Peyer's patch (tissue), 4 donors: ENCODE data around the gene GIMAP6. TPM values are rescaled to one million over a fixed set of nuclear protein-coding genes. Genes with fewer than 3 reads are reported as not detected.
"Not testable (repeated sequence)": the region's sequence is repeated elsewhere in the genome, so short reads cannot be mapped to it uniquely, and the experiment has no call there.

Experiments
- DNase-seq, 3 donors: peaks; one replicate each; pipeline ENCODE4 v3.0.0-alpha.2; 2017 to 2019
- H3K27ac ChIP-seq, 4 donors: fragments of 200-600 bp; sonication (generic); one replicate each; pipeline ENCODE4 v1.5.1; 2016 to 2019
- H3K27me3 ChIP-seq, 2 donors: fragments of 200-600 bp; sonication (generic); one replicate each; pipeline ENCODE4 v1.5.1; 2019
- H3K36me3 ChIP-seq, 3 donors: fragments of 200-600 bp; sonication (generic); one replicate each; pipeline ENCODE4 v1.5.1; 2016 to 2019
- H3K4me1 ChIP-seq, 4 donors: fragments of 200-600 bp; sonication (generic); one replicate each; pipeline ENCODE4 v1.5.1; 2016 to 2019
- H3K4me3 ChIP-seq, 4 donors: fragments of 200-600 bp; sonication (generic); 1 replicate in 3 of 4; 2 replicates in 1 of 4; pipeline ENCODE4 v1.5.1; 2016 to 2019; ENCODE audit warnings: mild to moderate bottlenecking in 1 of 4
- H3K9me3 ChIP-seq, 4 donors: fragments of 200-600 bp; sonication (generic); one replicate each; pipeline ENCODE4 v1.5.1; 2016 to 2019; ENCODE audit warnings: mild to moderate bottlenecking in 1 of 4
- CTCF ChIP-seq, 6 experiments: fragments of 450-650 bp in 4 of 6; fragments of 200-600 bp in 2 of 6; sonication (generic) in 1 of 6; IDR thresholded peaks; one replicate each; pipeline ENCODE4 v1.5.1; 2017 to 2019; ENCODE audit warnings: antibody characterized with exemption in 6 of 6, mild to moderate bottlenecking in 3 of 6, moderate library complexity in 1 of 6
- POLR2A ChIP-seq, 2 donors: fragments of 450-650 bp; IDR thresholded peaks; one replicate each; pipeline ENCODE4 v1.5.1; 2017; ENCODE audit warnings: antibody characterized with exemption in 2 of 2, mild to moderate bottlenecking in 2 of 2, moderate library complexity in 2 of 2
- total RNA-seq, 4 donors: library from RNA; depleted of rRNA; stranded (reverse); fragments of >200 nt; gene quantifications; one replicate each; pipeline ENCODE4 v1.1.0, GENCODE V29; 2016

The GIMAP6 gene
- total RNA-seq, 4 donors from 2014 or later = 7.0 to 35.5 (median 10.6) TPM

GRCh38 chr7:150620617-150621371, 11.4 kb downstream of the GIMAP6 start:
- Histone ChIP-seq H3K4me1 (no peaks in the 10 kb centered on the region), H3K27ac (peak overlapping the region in 1 of 4 donors; percentile 33), H3K36me3 (no peaks in the 10 kb centered on the region), H3K4me3 (no peak overlapping the region), H3K9me3 (no peaks in the 10 kb centered on the region), H3K27me3 (no peaks in the 10 kb centered on the region)
- no peak for DNase-seq
- TF ChIP-seq POLR2A (IDR thresholded peaks at IDR 0.05) (no peak), CTCF (IDR thresholded peaks at IDR 0.05) (no peak)

- no peaks in the 10 kb centered on the region for H3K9me3 ChIP-seq
- TF ChIP-seq CTCF (IDR thresholded peaks at IDR 0.05) (no peak), POLR2A (IDR thresholded peaks at IDR 0.05) (no peak)
- no peaks in the 10 kb centered on the region for H3K4me1 ChIP-seq
- H3K36me3 ChIP-seq = no peaks in the 10 kb centered on the region
- no peak overlapping the region for H3K4me3 ChIP-seq
- DNase-seq = no peak
- H3K27ac ChIP-seq = no peak overlapping the region
- no peaks in the 10 kb centered on the region for H3K27me3 ChIP-seq
These were observed 12.1 kb downstream of the GIMAP6 start for GRCh38 chr7:150620061-150620460.

GRCh38 chr7:150615221-150615755, 16.9 kb downstream of the GIMAP6 start:
- DNase-seq, H3K36me3 ChIP-seq, H3K4me3 ChIP-seq: not testable (repeated sequence)

GRCh38 chr7:150614426-150614825, 17.8 kb downstream of the GIMAP6 start:
- H3K27ac ChIP-seq, H3K4me3 ChIP-seq, H3K4me1 ChIP-seq, H3K27me3 ChIP-seq, DNase-seq, H3K9me3 ChIP-seq, H3K36me3 ChIP-seq: not testable (repeated sequence)

More at GRCh38 chr7:150615221-150615755, 16.9 kb downstream of the GIMAP6 start:
- H3K27me3 ChIP-seq, H3K4me1 ChIP-seq, H3K9me3 ChIP-seq, H3K27ac ChIP-seq: not testable (repeated sequence)

GRCh38 chr7:150613880-150614279, 18.3 kb downstream of the GIMAP6 start:
- H3K27ac ChIP-seq = no peak overlapping the region
- H3K27me3 ChIP-seq = no peaks in the 10 kb centered on the region
- H3K9me3 ChIP-seq = no peaks in the 10 kb centered on the region
- H3K4me3 ChIP-seq = no peak overlapping the region
- TF ChIP-seq POLR2A (IDR thresholded peaks at IDR 0.05) (no peak), CTCF (IDR thresholded peaks at IDR 0.05) (no peak)
- H3K36me3 ChIP-seq = no peaks in the 10 kb centered on the region
- H3K4me1 ChIP-seq = no peaks in the 10 kb centered on the region
- no peak for DNase-seq

- no peak for DNase-seq
- Histone ChIP-seq H3K9me3 (no peaks in the 10 kb centered on the region), H3K36me3 (no peaks in the 10 kb centered on the region), H3K27ac (no peak overlapping the region), H3K4me1 (no peaks in the 10 kb centered on the region), H3K4me3 (no peak overlapping the region), H3K27me3 (no peaks in the 10 kb centered on the region)
- TF ChIP-seq POLR2A (IDR thresholded peaks at IDR 0.05) = no peak
- no peak for TF ChIP-seq CTCF (IDR thresholded peaks at IDR 0.05)
These were observed 19.3 kb downstream of the GIMAP6 start for GRCh38 chr7:150612925-150613324.
